Fibroblast of upper back skin (primary cell): Measurements from ENCODE around the gene FUT6.

Experiments
- DNase-seq: peaks from one replicate; pipeline ENCODE4 v3.0.0-alpha.2; 2013

FUT6 gene

DNA sequence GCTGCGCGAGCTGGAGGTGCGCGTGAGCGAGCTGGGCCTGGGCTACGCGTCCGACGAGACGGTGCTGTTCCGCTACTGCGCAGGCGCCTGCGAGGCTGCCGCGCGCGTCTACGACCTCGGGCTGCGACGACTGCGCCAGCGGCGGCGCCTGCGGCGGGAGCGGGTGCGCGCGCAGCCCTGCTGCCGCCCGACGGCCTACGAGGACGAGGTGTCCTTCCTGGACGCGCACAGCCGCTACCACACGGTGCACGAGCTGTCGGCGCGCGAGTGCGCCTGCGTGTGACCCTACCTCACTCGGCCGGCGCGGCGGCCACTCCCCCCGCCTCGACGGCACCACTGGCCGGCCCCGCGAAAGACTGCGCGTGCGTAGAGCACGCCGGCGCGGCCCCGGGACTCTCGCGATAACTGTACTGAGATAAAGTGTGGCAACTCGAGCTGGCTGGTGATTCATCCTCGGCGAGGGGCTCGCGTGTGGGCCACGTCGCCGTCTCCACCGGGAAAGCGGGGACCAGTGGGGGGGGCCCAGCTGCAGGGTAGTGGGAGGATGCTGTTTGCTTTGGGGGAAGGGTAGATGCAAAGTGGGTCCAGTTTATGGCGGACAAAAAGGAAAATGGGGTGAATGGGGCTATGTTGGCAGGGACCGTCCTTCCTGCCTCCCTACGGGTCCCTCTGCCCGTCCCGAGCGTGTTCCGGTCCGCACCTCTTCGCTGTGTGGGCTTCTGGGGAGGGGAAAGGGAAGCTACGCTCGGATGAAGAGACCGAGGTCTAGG, 11.4 kb downstream of the FUT6 start:
- peak; percentile 94 for DNase-seq

DNA sequence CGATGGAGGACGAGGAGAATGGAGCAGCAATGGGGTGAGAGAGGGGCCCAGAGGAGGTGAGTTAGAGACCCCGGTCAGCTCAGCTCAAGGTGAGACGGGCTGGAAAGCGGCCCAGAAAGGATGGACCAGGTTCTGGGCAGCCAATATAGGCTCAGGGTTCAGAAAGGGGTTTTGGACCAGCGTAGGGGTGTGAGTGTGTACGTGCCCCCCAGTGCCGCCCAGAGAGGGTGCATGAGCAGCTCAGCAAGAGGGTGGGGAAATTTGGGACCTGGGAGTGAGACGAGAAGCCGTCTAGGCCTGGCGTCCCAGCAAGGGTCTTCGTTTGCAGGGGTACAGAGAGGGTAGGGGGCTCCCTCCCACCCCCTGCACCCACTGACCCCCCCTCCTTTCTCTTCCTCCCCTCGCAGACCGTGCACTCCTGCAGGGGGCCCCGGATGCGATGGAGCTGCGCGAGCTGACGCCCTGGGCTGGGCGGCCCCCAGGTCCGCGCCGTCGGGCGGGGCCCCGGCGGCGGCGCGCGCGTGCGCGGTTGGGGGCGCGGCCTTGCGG, 12.1 kb downstream of the FUT6 start:
- DNase-seq: no peak

DNA sequence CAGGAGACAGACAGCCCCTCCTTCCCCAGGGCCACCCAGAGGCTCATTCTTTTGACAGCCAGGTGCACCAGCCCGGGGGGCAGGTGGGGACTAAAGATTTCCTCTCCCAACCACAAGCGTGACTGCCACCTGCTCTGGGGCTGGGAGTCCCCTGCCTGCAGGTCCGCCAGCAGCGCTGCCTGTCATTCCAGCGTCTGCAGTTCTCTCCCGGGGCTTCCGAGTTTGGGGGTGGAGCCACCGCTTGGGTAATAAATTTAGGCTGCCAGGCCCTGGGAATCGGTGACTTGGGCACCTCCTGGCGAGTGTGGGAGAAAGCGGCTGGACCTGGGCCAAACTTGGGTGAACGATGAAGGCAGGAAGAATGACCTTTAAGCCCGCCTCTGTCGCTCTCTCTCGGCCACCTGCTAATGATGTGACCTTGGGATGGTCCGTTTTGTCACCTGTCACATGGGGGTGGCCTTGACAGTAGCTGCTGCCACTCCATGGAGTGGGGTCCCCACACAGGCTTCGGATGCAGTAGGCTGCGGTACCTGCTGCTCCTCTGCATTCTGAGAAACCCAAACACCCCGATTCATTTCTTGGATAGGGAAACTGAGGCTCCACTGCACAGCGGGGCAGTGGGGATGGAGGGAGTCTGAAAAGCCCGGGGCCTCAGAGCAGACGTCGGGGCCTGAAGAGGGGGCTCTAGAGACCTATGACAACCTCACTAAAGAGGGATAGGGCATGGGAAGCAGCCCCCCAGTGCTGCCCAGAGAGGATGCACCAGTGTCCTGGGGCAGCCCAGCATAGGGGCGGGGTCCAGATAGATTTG, 12.8 kb downstream of the FUT6 start:
- peak; percentile 41 for DNase-seq

DNA sequence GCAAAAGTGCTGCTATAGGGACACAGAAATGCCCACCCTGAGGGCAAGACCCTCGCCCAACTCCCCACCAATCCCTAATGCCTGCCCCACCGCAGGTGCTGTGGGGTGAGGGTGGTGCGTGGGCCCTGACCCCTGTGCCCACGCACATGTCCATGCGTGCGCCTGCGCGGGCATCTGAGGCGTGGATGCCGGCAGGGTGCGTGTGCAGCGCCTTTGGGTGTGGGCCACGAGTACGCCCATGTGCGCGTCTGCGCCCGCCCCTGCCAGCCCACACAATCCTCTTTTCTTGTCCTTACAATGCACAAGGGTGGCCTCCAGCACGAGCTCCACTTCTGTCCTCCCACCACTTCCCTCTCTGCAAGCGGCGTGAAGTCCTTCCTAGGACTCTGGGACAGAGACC, 14.3 kb downstream of the FUT6 start:
- DNase-seq: no peak

DNA sequence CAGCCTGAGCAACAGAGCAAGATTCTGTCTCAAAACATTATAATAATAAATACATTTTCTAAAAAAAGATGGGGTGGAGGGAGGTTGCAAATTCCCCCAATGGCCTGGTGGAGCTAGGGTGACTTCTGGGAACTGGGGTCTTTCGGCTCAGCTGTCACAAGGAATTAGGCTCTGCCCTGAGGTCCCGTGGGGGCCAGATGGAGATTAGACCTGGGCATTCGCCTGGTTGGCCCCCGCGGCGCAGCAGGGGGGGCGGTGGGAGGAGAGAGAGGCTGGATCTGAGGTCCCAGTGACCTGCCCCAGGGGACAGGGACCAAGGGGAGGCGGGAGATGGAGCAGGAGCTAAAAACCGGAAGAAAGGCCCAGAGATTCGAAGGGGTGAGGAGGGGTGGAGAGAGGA, 14.8 kb downstream of the FUT6 start:
- DNase-seq: no peak

DNA sequence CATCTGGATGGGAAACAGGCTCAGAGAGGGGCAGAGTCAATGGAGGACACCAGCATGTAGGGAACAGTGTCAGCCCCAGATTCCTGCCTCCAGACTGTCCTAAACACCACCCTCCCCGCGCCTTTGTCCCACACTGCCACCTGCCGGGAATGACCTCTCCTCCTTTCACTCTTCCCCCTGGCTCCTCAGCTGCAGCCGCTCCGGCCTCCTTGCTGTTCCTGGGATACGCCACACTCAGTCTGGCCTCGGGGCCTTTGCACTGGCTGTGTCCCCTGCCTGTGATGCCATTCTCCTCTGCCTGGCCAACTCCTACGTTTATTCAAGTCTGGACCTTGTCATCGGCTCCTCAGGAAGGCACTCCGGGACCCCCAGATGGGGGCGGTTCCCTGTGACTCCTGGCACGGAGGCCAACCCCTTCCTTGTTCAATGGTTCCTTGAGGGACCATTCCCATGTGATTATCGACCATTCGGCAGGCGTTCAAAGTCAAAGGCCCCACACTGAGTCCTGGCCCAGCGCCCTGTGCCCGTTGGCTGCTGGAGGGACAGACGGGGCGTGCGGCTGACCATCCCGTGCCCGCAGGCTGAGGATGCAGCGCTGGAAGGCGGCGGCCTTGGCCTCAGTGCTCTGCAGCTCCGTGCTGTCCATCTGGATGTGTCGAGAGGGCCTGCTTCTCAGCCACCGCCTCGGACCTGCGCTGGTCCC, 15.8 kb downstream of the FUT6 start:
- no peak for DNase-seq

DNA sequence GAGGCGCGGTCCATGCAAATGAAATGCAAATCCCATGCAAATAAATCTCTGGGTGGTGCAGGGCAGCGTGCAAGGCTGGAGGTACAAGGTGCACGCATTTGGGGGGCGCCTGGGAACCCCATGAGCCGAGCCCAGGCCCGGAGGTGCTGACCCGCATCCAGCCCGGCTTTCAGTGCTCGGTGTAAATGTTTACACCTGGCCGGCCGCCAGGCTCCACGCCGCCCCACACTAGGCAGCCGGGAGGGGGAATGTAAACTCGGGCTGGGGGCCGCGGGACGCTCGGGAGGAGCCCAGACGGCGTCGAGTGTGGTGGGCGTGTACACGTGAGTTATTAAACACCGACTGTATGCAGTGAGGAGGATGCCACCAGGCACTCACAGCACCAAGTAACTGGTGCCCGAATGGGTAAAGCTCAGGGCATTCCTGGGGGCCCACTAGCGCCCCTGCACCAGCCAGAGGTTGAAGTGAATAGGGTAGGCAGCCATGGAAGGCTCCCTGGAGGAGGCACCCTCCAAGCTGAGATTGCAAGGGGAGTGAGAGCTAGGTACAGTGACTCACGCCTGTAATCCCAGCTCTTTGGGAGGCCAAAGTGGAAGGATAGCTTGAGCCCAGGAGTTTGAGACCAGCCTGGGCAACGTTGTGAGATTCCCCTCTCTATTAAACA, 17.2 kb downstream of the FUT6 start:
- no peak for DNase-seq

DNA sequence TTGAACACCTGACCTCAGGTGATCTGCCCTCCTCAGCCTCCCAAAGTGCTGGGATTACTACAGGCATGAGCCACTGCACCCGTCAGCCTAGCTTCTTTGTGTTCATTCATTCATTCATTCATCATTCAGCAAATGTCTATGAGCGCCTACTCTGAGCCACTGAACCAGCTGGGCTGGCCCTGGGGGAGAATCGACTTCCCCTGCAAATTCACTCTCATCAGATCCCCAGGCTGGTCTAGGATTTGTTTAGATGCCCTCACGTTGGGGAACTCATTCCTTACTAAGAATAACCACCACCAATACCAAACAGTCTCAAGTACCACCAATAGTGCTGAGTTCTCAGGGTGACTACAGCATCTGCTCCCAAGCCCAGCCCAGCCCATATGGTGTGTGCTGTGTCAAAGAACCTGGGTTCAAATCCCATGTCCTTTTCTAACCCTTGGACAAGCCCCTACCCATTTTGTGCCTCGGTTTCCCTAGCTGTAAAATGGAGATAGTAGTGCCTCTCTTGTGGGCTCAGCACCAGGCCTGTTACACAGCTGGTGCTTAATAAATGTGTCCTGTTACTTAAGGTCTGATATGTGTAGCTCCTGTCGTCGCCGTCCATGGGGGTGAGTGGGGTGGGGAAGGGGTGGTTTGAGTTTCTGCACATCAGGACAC, 17.9 kb downstream of the FUT6 start:
- DNase-seq: no peak

DNA sequence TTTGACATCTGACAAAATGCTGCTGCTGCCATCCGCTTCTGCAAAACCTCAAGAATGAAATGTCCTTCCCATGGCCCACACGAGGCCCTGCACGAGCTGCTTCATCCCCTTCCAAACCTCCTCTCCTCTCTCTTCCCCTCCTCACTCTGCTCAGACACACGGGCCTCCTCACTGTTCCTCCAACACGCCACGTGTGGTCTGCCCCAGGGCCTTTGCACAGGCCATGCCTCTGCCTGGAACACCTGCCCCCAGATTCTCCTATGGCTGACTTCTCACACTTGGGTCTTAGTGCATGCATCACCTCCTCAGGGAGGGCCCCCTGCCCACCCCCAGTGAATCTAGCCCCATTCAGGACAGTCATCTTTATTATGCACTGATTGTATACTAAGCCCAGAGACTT, 18.7 kb downstream of the FUT6 start:
- DNase-seq: no peak

DNA sequence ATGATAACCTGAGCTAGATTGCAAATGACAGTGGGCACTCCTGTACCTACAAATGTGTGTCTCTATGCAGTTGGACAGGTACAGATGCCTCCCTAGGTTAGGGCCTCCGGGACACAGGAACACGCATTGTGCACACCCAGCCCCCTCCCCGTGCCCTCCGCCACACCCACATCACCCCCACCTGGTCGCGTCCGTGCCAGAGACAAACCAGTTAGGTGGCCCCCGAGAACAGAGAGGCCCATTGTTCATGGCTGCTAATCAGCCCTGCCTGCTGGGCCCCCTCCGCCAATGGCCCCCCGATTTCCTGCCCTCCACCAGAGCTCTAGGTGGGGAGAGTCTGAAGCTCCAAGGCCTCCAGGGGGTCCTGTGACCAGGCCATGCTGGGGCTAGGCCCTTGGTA, 20.9 kb downstream of the FUT6 start:
- DNase-seq: no peak

DNA sequence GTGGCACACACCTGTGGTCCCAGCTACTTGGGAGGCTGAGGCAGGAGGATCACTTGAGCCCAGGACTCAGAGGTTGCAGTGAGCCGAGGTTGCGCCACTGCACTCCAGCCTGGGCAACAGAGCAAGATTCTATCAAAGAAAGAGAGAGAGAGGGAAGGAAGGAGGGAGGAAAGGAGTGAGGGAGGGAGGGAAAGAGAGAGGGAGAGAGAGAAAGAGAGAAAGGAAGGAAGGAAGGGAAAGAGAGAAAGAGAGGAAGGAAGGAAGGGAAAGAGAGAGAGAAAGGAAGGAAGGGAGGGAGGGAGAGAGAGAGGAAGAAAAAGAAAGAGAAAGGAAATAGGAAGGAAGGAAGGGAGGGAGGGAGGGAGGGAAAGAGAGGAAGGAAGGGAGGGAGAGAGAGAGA, 22.3 kb downstream of the FUT6 start:
- DNase-seq: no peak

DNA sequence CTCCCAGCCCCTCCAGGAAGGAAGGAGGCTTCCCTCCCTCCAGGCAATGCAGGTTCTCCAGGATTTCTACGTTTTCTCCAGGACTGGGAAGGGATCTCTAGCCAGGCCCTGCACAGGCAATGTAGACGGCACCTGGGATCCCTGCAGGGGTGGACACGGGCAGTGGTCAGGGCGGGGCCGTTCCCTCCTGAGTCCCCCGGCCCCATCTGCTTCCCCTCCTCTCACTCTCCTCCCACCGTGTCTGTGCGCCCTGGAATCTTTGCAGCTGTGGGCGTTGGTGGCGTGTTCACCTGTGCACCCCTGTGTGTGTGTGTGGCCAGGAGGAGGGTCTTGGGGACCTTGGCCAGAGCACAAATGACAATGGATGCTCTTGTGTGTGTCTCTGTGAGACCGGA, 24.7 kb downstream of the FUT6 start:
- DNase-seq: no peak

DNA sequence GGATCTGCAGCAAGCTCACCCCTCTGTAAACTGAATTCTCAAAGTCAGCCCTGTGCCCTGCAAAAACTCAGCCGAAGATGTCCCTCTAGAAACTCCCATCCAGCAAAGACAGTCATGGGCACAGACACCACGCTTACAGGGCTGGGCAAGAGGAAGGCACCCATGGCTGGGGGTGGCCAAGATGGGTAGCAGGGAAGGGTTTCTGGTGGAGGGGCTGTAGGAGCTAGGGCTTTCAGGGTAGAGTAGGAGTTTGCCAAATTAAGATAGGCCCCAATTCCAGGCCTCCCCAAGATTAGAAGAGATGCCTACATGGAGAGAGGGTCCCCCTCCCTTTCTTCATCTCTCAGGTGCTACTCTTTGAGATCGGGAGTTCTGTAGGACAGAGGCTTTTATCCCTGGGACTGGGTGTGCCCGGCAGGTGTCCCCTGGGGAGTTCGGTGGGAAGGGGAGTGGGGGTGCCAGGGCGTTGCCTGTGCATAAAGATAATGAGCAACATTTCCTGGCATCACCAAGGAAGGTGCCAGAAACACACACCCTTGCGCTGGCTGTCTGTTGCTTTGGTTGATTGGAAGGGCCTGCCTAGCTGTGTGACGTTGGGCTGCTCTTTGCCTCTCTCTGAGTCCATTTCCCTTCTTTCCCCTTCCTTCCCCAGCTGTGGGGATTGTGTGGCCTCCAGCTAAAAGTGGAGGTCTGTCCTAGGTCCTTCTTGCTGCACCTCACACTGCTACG, 25.2 kb downstream of the FUT6 start:
- DNase-seq: no peak

DNA sequence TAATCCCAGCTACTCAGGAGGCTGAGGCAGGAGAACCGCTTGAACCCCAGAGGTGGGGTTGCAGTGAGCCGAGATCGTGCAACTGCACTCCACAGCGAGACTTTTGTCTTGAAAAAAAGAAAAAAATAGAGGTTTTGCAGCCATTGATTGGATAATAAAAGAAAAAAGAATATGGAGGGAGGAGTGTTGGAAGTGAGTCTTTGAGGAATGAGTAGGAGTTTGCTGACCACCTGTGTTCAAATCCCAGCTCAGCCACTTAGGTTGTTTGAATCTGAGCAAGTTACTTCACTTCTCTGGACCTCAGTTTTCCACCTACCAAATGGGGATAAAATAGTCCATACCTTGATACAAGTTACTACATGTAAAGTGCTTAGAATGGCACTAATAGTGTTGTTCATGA, 28.4 kb downstream of the FUT6 start:
- DNase-seq: no peak

DNA sequence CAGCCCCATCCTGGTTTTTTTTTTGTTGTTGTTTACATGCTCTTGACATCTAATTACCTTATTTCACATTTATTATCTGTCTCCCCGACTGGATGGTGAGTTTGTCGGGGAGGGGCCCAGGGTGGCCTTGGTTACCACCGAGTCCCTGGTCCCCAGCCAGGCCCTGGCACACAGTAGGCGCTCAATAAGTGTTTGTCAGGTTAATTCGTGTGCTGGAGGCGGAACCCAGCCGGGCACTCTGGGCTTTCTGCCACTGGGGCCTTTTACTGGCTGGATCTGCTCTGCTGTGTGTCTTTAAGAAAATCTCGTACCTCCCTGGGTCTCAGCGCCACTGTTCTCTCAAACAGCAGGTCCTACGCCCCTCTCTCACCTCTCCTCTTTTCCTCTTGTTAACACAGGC, 30.0 kb downstream of the FUT6 start:
- no peak for DNase-seq

DNA sequence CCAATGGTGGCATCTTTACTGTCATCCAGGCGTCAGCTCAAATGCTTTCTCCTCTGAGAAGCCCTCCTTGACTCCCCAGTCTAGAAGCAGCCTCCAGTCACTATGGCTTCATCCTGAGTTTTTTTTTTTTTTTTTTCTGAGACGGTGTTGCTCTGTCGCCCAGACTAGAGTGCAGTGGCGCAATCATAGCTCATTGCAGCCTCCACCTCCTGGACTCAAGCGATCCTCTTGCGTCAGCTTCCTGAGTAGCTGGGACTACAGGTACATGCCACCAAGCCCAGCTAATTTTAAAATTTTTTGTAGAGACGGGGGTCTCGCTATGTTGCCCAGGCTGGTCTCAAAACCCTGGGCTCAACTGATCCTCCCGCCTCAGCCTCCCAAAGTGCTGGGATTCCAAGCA, 30.4 kb downstream of the FUT6 start:
- no peak for DNase-seq

DNA sequence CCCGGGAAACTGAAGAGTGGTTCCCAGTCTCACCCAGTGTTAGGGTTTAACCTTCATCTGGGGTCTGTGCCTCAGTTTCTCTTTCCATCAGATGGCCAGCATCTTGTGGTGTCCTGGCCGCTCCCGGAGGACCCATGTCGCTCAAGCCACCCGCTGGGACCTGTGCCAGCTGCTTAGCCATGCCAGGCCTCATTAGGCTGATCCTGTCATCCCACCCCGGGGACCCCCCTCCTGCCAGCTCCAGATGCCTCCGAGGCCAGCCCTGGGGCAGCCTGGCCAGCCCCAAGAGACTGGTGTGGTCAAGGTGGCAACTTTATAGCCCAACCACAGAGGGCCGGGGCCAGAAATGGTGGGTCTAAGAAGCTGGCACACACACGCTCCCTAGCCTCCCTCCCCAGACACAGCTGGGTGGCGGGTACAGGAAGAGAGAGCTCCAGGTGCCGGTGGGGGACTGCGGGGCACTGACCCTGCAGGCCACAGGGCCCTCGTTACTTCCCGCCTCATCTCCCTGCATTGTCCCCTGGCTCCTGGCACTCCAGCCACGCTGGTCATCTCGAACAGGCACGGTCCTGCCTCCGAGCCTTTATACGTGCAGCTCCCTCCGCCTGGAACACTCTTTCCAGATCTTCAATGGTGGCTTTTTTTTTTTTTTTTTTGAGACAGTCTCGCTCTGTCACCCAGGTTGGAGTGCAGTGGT, 31.2 kb downstream of the FUT6 start:
- no peak for DNase-seq

DNA sequence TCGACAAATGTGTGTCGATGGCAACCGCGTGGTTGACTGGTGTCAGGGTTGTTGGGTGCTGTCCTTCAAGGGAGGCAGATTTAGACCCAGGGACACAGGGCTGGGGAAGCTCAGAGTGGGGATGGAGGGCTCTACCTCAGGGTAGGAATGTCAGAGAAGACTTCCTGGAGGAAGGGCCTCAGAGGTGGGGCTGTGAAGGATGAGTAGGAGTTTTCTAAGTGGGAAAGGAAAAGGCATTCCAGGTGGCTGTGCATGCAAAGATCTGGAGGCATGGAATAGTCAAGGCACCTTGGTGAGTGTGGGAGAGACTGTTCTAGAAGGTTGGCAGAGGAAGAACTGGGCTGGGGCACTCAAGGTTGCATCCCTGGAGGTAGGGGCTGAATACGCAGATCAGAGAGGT, 32.6 kb downstream of the FUT6 start:
- DNase-seq: no peak

DNA sequence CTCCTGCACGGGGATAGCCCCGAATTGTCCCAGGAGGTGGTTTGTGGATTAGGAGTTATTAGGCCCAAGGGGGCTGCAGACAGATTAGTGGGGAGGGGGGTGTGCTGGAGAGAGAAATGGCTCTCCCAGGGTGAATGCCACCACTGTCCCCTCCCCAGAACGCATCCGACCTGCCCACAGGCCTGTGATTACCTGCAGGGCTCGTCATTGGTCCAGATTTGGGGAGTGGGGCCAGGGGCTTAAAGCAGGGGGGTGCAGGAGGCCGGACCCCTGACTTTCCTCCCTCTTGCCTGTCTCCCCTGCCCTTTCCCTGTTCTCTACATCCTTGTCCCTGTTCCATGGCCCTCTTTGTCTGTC, 33.4 kb downstream of the FUT6 start:
- no peak for DNase-seq

DNA sequence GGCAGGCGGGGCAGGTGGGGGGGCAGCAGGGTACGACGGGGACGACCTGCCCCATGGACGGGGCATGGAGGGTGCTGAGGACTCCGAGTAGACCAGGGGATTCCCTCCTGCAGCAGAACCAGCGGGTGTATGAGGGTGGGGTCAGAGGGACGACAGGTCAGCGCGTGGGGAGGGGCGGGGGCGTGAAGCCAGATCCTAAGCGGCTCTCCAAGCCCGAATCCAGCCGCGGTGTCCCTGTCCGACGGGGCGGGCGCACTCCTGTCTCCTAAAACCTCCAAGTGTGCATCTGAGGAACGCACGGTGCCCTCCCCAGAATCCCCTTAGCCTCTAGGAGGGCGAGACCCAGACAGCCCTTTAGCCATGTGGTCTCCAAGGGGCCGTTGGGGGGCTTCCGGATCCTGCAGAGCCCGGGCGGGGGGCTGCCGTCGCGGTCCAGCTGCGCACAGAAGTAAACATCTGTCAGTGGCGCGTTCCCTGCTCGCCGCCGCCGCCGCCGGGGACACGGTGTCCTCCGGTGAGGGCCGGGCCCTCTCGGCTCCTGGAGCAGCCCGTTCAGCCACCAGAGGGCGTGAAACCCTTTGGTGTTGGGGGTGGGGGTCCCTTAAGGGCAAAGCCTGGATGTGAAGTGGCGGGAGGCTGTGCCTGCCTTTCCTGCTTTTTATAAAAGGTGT, 33.9 kb downstream of the FUT6 start:
- peak; percentile 40 for DNase-seq
